Activated CD8-positive, alpha-beta memory T cell treated with anti-CD3 and anti-CD28 coated beads for 24 hours (primary cell): ENCODE data around the gene PCDHA1.
"Not testable (repeated sequence)": the region's sequence is repeated elsewhere in the genome, so short reads cannot be mapped to it uniquely, and the experiment has no call there.

Experiments
- DNase-seq: peaks from one replicate; pipeline ENCODE4 v3.0.0-alpha.2; 2020

The PCDHA1 gene

GRCh38 chr5:140808889-140809291 is 22.9 kb downstream of the PCDHA1 start:
- no peak for DNase-seq

GRCh38 chr5:140821375-140822280 is 35.7 kb downstream of the PCDHA1 start, which contains the start of gene PCDHA5:
Gene PCDHA5 (plus strand): TSS chr5:140821613.
- DNase-seq: no peak

- no peak for DNase-seq
These were observed 36.3 kb downstream of the PCDHA1 start for GRCh38 chr5:140822281-140822629.

GRCh38 chr5:140822969-140823368 is 37.0 kb downstream of the PCDHA1 start:
- not testable (repeated sequence) for DNase-seq

- no peak for DNase-seq
These were observed 37.5 kb downstream of the PCDHA1 start for GRCh38 chr5:140823475-140823874.

- DNase-seq: no peak
These were observed 41.9 kb downstream of the PCDHA1 start, which contains the start of gene PCDHA6 for GRCh38 chr5:140827704-140828361. Gene PCDHA6 (plus strand): TSS chr5:140827960. CDS start chr5:140828092, 132 bp downstream.

GRCh38 chr5:140828362-140828737 is 42.4 kb downstream of the PCDHA1 start:
- no peak for DNase-seq

GRCh38 chr5:140829511-140830501 is 43.9 kb downstream of the PCDHA1 start:
- not testable (repeated sequence) for DNase-seq

GRCh38 chr5:140833993-140834392 is 48.1 kb downstream of the PCDHA1 start, which contains the start of gene PCDHA7:
Gene PCDHA7 (plus strand): TSS chr5:140834269. CDS start chr5:140834384, 115 bp downstream.
- no peak for DNase-seq

GRCh38 chr5:140834439-140835008 is 48.6 kb downstream of the PCDHA1 start:
- DNase-seq: not testable (repeated sequence)

GRCh38 chr5:140835622-140836510 is 49.9 kb downstream of the PCDHA1 start:
- DNase-seq: no peak

GRCh38 chr5:140840978-140841962 is 55.3 kb downstream of the PCDHA1 start, which contains the start of gene PCDHA8:
Gene PCDHA8 (plus strand): TSS chr5:140841187. CDS start chr5:140841322, 135 bp downstream.
- no peak for DNase-seq

GRCh38 chr5:140842798-140843733 is 57.1 kb downstream of the PCDHA1 start:
- DNase-seq: no peak

GRCh38 chr5:140848139-140849102 is 62.5 kb downstream of the PCDHA1 start, which contains the start of gene PCDHA9:
Gene PCDHA9 (plus strand): TSS chr5:140848382. CDS start chr5:140848496, 114 bp downstream.
- not testable (repeated sequence) for DNase-seq

GRCh38 chr5:140849831-140850634 is 64.1 kb downstream of the PCDHA1 start:
- DNase-seq: not testable (repeated sequence)
